SU-DHL-6 (cell line): ENCODE data around the gene SDR39U1.

Source experiments
- H2AFZ ChIP-seq: fragments of 200-600 bp; sonication (generic); 2 replicates; pipeline ENCODE4 v1.6.1; 2014; ENCODE audit warnings: low read depth, mild to moderate bottlenecking, moderate library complexity, mixed read lengths, antibody characterized with exemption, low read length; ENCODE audit not compliant: severe bottlenecking
- H3F3A ChIP-seq: fragments of 200-600 bp; shearing (Covaris generic); 2 replicates; pipeline ENCODE4 v1.6.0; 2016; ENCODE audit warnings: antibody characterized with exemption, mild to moderate bottlenecking; ENCODE audit not compliant: insufficient read depth
- H3K27ac ChIP-seq: fragments of 200-600 bp; sonication (generic); 2 replicates; pipeline ENCODE4 v1.5.1; 2016; ENCODE audit warnings: low read depth, mild to moderate bottlenecking, low read length, moderate library complexity, mixed read lengths
- H3K27me3 ChIP-seq: fragments of 200-600 bp; sonication (generic), shearing (Covaris generic); 2 replicates; pipeline ENCODE4 v1.6.0; 2014; ENCODE audit warnings: mild to moderate bottlenecking, low read length
- H3K36me3 ChIP-seq: fragments of 200-600 bp; sonication (generic); 2 replicates; pipeline ENCODE4 v1.6.1; 2014; ENCODE audit warnings: mild to moderate bottlenecking, low read length, mixed read lengths
- H3K4me2 ChIP-seq: fragments of 300-600, 200-600 bp; shearing (Covaris generic), sonication (generic); 2 replicates; pipeline ENCODE4 v1.6.0; 2014; ENCODE audit warnings: low read length, low read depth, mild to moderate bottlenecking; ENCODE audit not compliant: poor library complexity, severe bottlenecking
- H3K4me3 ChIP-seq: fragments of 200-600 bp; sonication (generic); 2 replicates; pipeline ENCODE4 v1.5.1; 2014; ENCODE audit warnings: antibody characterized with exemption, low read length, mild to moderate bottlenecking, mixed read lengths; ENCODE audit not compliant: insufficient read depth, poor library complexity, severe bottlenecking
- H3K79me2 ChIP-seq: fragments of 200-600 bp; sonication (generic); 2 replicates; pipeline ENCODE4 v1.6.1; 2014; ENCODE audit warnings: mild to moderate bottlenecking, low read length, moderate library complexity; ENCODE audit not compliant: insufficient read depth
- H3K9ac ChIP-seq: fragments of 200-600 bp; sonication (generic); 2 replicates; pipeline ENCODE4 v1.7.0; 2014; ENCODE audit warnings: mild to moderate bottlenecking, low read length
- H3K9me2 ChIP-seq: fragments of 200-600 bp; sonication (generic); replicated peaks from 2 replicates; pipeline ENCODE4 v1.6.1; 2014; ENCODE audit warnings: low read length; ENCODE audit not compliant: insufficient read depth
- H3K9me3 ChIP-seq: fragments of 200-600 bp; sonication (generic); 2 replicates; pipeline ENCODE4 v1.6.1; 2014; ENCODE audit warnings: low read length, mixed read lengths; ENCODE audit not compliant: insufficient read depth
- H4K20me1 ChIP-seq: fragments of 200-600 bp; sonication (generic); 2 replicates; pipeline ENCODE4 v1.6.1; 2014; ENCODE audit warnings: low read depth, mild to moderate bottlenecking, antibody characterized with exemption, low read length, moderate library complexity, mixed read lengths
- CTCF ChIP-seq: fragments of 200-600 bp; sonication (generic); IDR thresholded peaks from one replicate; pipeline ENCODE4 v1.5.1; 2017; ENCODE audit warnings: antibody characterized with exemption, mild to moderate bottlenecking, low read length, moderate library complexity; ENCODE audit not compliant: insufficient read depth, poor library complexity, severe bottlenecking
- EZH2phosphoT487 ChIP-seq: fragments of 200-600 bp; sonication (generic), shearing (Covaris generic); conservative IDR thresholded peaks from 2 replicates; pipeline ENCODE4 v1.6.1; 2018; ENCODE audit warnings: mild to moderate bottlenecking, antibody characterized with exemption, low read length, moderate library complexity, mixed read lengths

SDR39U1 gene

GRCh38 chr14:24435998-24436354, 6.6 kb downstream of the SDR39U1 start:
- no peaks in the 10 kb centered on the region for H4K20me1 ChIP-seq
- TF ChIP-seq CTCF (no peak), EZH2phosphoT487 (no peak)
- H3K4me3 ChIP-seq = no peak overlapping the region
- H3K9me2 ChIP-seq = no peaks in the 10 kb centered on the region
- H3K79me2 ChIP-seq = no peaks in the 10 kb centered on the region
- H3K27ac ChIP-seq = no peak overlapping the region
- no peaks in the 10 kb centered on the region for H3K9me3 ChIP-seq
- no peaks in the 10 kb centered on the region for H3K27me3 ChIP-seq
- H3K4me2 ChIP-seq = no peak overlapping the region
- peaks cover 5% of the 10 kb centered on the region; the same call in 1 of the 2 replicates for H3F3A ChIP-seq
- H3K36me3 ChIP-seq = no peaks in the 10 kb centered on the region
- H2AFZ ChIP-seq = no peak overlapping the region
- H3K9ac ChIP-seq = no peak overlapping the region

GRCh38 chr14:24435192-24435810, 7.3 kb downstream of the SDR39U1 start:
- H3K9me3 ChIP-seq = no peaks in the 10 kb centered on the region
- H3K4me3 ChIP-seq = no peak overlapping the region
- TF ChIP-seq CTCF = no peak
- no peak for TF ChIP-seq EZH2phosphoT487
- no peak overlapping the region for H2AFZ ChIP-seq
- peaks cover 6% of the 10 kb centered on the region; the same call in 1 of the 2 replicates for H3F3A ChIP-seq
- H3K27me3 ChIP-seq = no peaks in the 10 kb centered on the region
- no peaks in the 10 kb centered on the region for H3K9me2 ChIP-seq
- no peaks in the 10 kb centered on the region for H3K36me3 ChIP-seq
- H4K20me1 ChIP-seq = no peaks in the 10 kb centered on the region
- H3K79me2 ChIP-seq = no peaks in the 10 kb centered on the region
- no peak overlapping the region for H3K4me2 ChIP-seq
- H3K27ac ChIP-seq = no peak overlapping the region
- no peak overlapping the region for H3K9ac ChIP-seq

GRCh38 chr14:24434676-24435075, 7.9 kb downstream of the SDR39U1 start:
- Histone ChIP-seq H3K27ac (no peak overlapping the region), H3K79me2 (no peaks in the 10 kb centered on the region)

More at GRCh38 chr14:24434676-24435075, 7.9 kb downstream of the SDR39U1 start:
- no peak for TF ChIP-seq CTCF
- no peak for TF ChIP-seq EZH2phosphoT487
- Histone ChIP-seq H3K4me3 (no peak overlapping the region), H3F3A (peaks cover 6% of the 10 kb centered on the region; the same call in 1 of the 2 replicates), H3K27me3 (no peaks in the 10 kb centered on the region), H4K20me1 (no peaks in the 10 kb centered on the region), H3K36me3 (no peaks in the 10 kb centered on the region), H3K9ac (no peak overlapping the region), H3K4me2 (no peak overlapping the region), H3K9me2 (no peaks in the 10 kb centered on the region), H2AFZ (no peak overlapping the region), H3K9me3 (no peaks in the 10 kb centered on the region)
